Subcutaneous abdominal adipose tissue (tissue), 5 donors: ENCODE data around the gene ZDHHC24.

Experiments used
- H3K27ac ChIP-seq: one replicate; pipeline ENCODE4 v1.7.0; 2013; ENCODE audit warnings: low read depth, mild to moderate bottlenecking, inconsistent platforms, low read length, moderate library complexity
- H3K27me3 ChIP-seq, 5 donors: one replicate each; pipeline ENCODE4 v1.7.0; 2013; ENCODE audit warnings: low read length in 5 of 5, inconsistent platforms in 1 of 5; ENCODE audit not compliant: control insufficient read depth in 5 of 5, insufficient read depth in 4 of 5
- H3K36me3 ChIP-seq, 5 donors: one replicate each; pipeline ENCODE4 v1.7.0; 2013; ENCODE audit warnings: low read length in 5 of 5; ENCODE audit not compliant: control insufficient read depth in 5 of 5, insufficient read depth in 5 of 5
- H3K4me1 ChIP-seq, 5 donors: one replicate each; pipeline ENCODE4 v1.7.0; 2013; ENCODE audit warnings: low read length in 5 of 5, mild to moderate bottlenecking in 3 of 5, moderate library complexity in 1 of 5; ENCODE audit not compliant: control insufficient read depth in 5 of 5, insufficient read depth in 5 of 5
- H3K4me3 ChIP-seq, 5 donors: one replicate each; pipeline ENCODE4 v1.7.0; 2013; ENCODE audit warnings: low read length in 5 of 5, low read depth in 1 of 5
- H3K9ac ChIP-seq, 5 donors: one replicate each; pipeline ENCODE4 v1.7.0; 2013; ENCODE audit warnings: low read length in 5 of 5, mild to moderate bottlenecking in 4 of 5, moderate library complexity in 3 of 5
- H3K9me3 ChIP-seq, 5 donors: one replicate each; pipeline ENCODE4 v1.7.0; 2013; ENCODE audit warnings: low read length in 5 of 5; ENCODE audit not compliant: control insufficient read depth in 5 of 5
- donor health status: healthy.
- donor health status: healthy.
- donor health status: healthy.
- donor health status: healthy.
- donor health status: healthy.

The ZDHHC24 gene

DNA sequence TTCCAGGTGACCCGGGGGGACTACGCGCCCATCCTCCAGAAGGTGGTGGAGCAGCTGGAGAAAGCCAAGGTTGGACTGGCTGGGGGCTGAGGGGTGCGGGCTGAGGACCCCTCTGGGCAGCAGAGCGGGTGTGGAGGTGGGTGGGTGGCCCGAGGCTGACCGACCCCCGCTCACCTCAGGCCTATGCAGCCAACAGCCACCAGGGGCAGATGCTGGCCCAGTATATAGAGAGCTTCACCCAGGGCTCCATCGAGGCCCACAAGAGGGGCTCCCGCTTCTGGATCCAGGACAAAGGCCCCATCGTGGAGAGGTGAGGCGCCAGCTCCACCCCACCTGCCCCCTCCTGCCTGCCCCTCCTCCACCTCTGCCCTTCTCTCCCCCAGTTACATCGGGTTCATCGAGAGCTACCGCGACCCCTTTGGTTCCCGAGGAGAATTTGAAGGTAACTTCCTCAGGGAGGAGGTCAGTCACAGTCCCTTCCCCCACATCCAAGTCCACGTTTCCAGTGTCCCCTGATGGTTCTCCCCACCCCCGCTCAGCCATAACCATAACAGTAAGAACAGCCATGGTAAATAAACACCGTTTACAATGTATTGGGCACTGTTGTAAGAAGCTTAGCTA, 54.4 kb downstream of the ZDHHC24 start:
- H3K36me3 ChIP-seq = peaks cover 0 to 93% (median 63%) of the 10 kb centered on the region in 5 donors
- H3K9ac ChIP-seq = no peak overlapping the region
- H3K9me3 ChIP-seq = no peaks in the 10 kb centered on the region
- H3K27ac ChIP-seq = no peak overlapping the region
- no peak overlapping the region for H3K4me3 ChIP-seq
- H3K4me1 ChIP-seq = no peaks in the 10 kb centered on the region
- no peaks in the 10 kb centered on the region for H3K27me3 ChIP-seq

DNA sequence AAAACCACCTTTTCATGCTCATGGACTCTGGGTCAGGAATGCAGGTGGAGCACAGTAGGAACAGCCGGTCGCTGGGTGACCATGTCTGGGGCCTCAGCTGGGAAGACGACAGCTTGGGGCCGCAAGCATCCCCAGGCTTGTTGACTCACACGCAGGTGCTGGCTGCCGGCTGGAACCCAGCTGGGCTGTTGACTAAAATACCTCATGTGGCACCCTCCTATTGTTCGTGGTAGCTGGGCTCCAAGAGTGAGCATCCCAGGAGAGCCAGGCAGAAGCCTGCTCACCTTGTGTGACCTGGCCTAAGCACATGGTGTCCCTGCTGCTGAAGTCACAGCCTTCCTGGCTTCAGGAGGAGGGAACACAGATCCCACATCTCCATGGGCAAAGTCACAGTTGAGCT, 56.2 kb downstream of the ZDHHC24 start:
- Histone ChIP-seq H3K27me3 (no peaks in the 10 kb centered on the region), H3K36me3 (peaks cover 0 to 96% (median 62%) of the 10 kb centered on the region in 5 donors), H3K4me3 (no peak overlapping the region), H3K9ac (no peak overlapping the region), H3K9me3 (no peaks in the 10 kb centered on the region), H3K27ac (no peak overlapping the region), H3K4me1 (no peaks in the 10 kb centered on the region)

DNA sequence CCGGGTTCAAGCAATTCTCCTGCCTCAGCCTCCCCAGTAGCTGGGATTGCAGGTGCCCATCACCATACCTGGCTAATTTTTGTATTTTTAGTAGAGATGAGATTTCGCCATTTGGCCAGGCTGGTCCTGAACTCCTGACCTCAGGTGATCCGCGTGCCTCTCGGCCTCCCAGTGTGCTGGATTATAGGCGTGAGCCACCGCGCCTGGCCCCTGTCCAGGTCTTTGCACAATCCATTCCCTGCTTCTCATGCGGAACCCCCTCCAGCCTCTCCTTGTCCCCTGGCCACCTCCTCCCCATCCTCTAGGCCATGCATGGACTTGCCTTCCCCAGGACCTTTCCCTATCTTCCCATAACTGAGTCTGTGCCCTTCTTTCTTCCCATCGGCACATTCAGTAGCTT, 56.9 kb downstream of the ZDHHC24 start:
- H3K36me3 ChIP-seq = peaks cover 0 to 95% (median 63%) of the 10 kb centered on the region in 5 donors
- no peak overlapping the region for H3K4me3 ChIP-seq
- no peaks in the 10 kb centered on the region for H3K4me1 ChIP-seq
- H3K27me3 ChIP-seq = no peaks in the 10 kb centered on the region
- H3K27ac ChIP-seq = no peak overlapping the region
- no peaks in the 10 kb centered on the region for H3K9me3 ChIP-seq
- H3K9ac ChIP-seq = no peak overlapping the region

DNA sequence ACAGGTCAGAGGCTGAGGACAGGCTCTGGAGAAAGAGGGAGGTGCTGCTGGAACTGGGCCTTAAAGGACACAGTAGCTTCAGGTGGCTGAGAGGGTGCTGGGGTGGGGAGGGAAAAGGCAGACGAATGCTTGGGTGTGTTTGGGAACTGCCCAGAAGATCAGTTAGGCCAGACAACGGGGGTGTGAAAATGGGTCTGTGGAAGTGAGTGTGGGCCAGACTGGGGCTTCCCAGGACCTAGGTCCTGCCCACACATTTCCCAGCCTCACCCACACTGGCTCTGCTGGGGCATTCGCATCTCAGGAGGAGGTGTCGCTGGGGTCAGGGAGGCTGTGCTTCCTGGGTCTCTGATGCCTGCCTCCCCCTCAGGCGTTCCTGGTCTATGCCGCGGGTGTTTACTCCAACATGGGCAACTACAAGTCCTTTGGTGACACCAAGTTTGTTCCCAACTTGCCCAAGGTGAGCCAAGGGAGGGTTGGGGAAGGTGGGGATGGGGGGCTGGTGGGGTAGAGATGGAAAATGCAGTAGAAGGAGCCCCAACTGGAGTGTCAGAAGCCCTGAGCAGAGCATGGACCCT, 61.0 kb downstream of the ZDHHC24 start:
- no peaks in the 10 kb centered on the region for H3K9me3 ChIP-seq
- peaks cover 2 to 66% (median 42%) of the 10 kb centered on the region in 5 donors for H3K36me3 ChIP-seq
- no peak overlapping the region for H3K27ac ChIP-seq
- no peak overlapping the region for H3K9ac ChIP-seq
- peaks cover 0 to 11% (median 7%) of the 10 kb centered on the region in 5 donors for H3K4me1 ChIP-seq
- no peak overlapping the region for H3K4me3 ChIP-seq
- no peaks in the 10 kb centered on the region for H3K27me3 ChIP-seq

DNA sequence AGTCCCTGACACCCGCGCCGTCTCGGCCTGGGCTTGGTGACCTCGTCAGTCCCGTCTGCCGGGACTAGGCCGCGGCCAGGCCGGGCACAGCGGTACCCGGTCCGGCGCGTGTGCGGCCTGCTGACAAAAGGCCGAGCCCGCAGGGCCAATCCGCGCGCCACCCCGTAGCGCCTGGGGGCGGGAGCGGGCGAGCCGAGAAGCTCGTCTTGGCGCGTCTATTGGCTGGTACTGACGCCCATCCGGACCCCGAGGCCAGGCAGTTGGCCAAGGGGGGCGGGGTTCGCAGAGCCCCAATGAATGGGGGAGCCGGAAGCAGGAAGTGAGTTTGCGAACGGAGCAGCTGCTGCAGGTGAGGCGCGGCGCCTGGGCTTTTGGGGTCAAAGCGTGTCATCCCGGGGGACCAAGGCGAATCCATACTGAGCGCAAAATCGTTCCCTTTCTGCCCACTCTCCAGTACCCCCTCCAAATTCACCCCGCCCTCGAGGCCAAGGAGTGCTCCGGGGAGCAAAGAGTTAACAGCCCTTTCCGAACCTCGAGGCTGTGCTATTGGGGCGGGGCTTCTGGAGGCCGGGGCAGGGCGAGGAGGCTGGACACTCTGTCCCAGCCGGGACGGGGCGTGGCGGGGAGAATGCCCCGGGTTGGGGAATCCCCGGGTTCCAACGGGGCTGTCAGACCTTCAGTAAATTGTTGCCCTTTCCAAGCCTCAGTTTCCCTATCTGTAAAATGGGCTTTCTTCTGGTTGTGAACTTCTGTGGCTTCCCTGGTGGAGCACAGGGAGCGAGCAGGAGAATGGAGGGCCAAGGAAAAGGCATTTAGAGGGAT, 65.5 kb downstream of the ZDHHC24 start, which contains the start of gene DPP3:
Gene DPP3, plus strand, starts transcription at position 318 of the 822 bp plus-strand sequence. CDS start 1,767 bp downstream, outside the sequence.
- H3K4me3 ChIP-seq = peak within 1 kb of the TSS; percentile 72 to 87 (median 83)
- no peaks in the 10 kb centered on the region for H3K27me3 ChIP-seq
- H3K27ac ChIP-seq = peak within 1 kb of the TSS; percentile 91
- H3K9me3 ChIP-seq = no peaks in the 10 kb centered on the region
- peaks cover 2 to 26% (median 19%) of the 10 kb centered on the region in 5 donors for H3K4me1 ChIP-seq
- H3K9ac ChIP-seq = peak within 1 kb of the TSS; percentile 89 to 97 (median 92)
- peaks cover 2 to 35% (median 16%) of the 10 kb centered on the region in 5 donors for H3K36me3 ChIP-seq

DNA sequence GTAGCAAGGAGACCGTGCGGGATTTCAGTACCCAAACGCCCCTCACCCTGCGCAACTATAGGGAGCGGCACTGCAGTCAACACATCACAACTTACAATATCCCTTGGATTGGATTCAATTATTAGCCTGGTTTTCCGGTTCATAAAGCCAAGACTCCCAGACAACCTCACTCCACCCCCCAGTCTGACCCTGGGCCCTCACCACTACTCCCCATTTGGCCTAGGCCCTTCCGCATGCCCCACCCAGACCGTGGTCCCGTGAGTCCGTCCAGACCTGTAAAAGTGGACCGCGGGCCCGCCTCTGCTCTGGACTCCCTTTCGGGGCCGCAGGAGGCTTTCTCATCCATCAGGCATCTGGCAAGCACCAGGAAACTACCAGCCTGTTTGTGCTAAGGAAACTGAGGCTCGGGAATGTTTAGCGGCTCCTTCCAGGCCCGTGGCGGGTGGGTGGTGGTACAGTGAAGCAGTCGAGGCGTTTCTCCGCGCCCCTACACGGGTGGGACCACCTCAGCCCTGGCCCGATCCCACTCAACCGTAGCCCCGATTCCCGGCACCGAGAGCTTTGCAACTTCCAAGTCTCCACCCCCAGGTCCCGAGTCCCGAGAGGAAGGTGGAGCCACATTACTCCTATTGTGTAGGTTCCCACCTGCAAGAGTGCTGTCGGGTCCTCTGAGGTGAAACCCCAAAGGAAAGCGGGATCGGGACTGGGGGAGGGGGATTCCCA, 66.3 kb downstream of the ZDHHC24 start:
- H3K4me3 ChIP-seq = peak overlapping the region; percentile 72 to 87 (median 83)

DNA sequence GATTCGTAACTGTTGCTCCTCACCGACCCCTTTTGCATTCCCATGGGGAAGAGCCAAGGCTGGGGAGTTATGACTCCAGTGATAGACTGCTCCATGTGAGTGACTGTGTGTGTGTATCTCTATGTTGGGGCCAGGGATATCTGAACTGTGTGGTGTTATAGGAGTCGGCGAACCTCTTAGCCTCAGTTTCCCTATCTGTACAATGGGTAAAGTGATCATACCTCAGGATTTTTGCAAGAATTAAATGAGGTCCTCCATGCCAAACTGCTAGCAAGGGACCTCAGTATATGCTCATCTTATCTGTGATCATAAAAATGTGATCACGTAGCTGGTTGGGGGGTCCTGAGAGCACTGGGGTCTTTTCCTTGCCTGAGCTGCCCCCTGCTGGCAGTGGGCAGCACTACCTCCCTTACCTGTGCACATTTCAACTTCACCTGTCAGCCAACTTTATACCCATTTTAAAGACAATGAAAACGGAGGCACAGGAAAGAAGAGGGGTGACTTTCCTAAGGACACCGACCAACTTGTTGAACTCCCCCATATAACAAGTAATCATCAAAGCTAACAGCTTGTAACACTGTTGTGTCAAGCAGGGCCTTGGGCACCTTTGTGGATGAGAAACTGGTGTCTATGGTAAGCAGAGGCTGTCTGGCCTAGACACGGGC, 67.0 kb downstream of the ZDHHC24 start:
- no peaks in the 10 kb centered on the region for H3K9me3 ChIP-seq
- peaks cover 2 to 36% (median 18%) of the 10 kb centered on the region in 5 donors for H3K36me3 ChIP-seq
- H3K9ac ChIP-seq = peak overlapping the region; percentile 89 to 97 (median 92)
- H3K27ac ChIP-seq = peak overlapping the region; percentile 91
- H3K27me3 ChIP-seq = no peaks in the 10 kb centered on the region
- H3K4me3 ChIP-seq = peak overlapping the region; percentile 72 to 87 (median 83)
- H3K4me1 ChIP-seq = peaks cover 2 to 26% (median 19%) of the 10 kb centered on the region in 5 donors

More for the DNA sequence above, 66.3 kb downstream of the ZDHHC24 start:
- peaks cover 2 to 26% (median 19%) of the 10 kb centered on the region in 5 donors for H3K4me1 ChIP-seq
- peak overlapping the region; percentile 91 for H3K27ac ChIP-seq
- no peaks in the 10 kb centered on the region for H3K27me3 ChIP-seq
- H3K9ac ChIP-seq = peak overlapping the region; percentile 89 to 97 (median 92)
- H3K36me3 ChIP-seq = peaks cover 2 to 33% (median 15%) of the 10 kb centered on the region in 5 donors
- H3K9me3 ChIP-seq = no peaks in the 10 kb centered on the region

DNA sequence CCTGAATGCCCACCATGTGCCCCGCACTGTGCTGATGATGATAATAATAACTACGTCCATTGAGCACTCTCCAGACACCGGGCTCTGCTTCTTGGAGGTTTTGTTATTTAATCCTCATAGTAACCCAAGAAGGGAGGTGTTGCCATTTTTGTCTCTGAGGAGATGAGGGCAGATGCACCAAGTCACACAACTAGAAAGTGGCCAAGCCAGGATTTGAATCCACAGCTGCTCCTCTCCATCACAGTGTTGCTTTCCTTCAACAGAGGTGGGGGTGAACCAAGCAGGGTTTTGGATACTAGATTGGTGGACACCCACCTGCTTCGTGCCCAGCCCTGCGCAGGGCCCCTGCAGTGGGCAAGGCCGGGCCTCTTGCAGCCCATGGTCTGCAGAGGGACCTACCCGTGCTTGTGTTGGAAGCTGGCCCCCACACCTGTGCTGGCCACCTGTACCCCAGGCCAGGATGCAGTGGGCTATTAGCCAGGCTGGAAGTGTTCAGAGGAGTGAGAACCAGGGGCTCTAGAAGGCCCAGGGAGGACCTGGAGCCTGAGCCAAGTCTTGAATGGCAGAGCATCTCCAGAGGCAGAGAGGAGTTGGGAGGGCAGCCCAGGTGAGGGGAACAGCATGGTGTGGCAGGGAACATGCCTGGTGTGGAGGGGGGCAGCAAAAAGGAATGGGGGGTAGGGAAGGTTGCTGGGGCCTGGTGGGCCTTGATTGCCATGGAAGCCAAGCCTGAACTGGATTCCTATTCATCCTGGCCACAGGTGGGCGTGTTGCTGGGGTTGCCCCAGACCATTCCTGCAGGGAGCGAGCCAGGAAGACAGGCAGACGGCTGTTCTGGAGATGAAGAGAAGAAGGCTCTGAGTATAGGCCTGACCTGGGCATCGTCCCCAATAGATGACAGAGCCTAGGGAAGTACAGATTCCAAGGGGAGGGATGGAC, 68.3 kb downstream of the ZDHHC24 start:
- Histone ChIP-seq H3K4me3 (no peak overlapping the region), H3K9me3 (no peaks in the 10 kb centered on the region), H3K4me1 (peaks cover 2 to 26% (median 19%) of the 10 kb centered on the region in 5 donors), H3K27me3 (no peaks in the 10 kb centered on the region), H3K36me3 (peaks cover 1 to 43% (median 27%) of the 10 kb centered on the region in 5 donors), H3K9ac (no peak overlapping the region), H3K27ac (no peak overlapping the region)
